Gastrocnemius medialis (tissue), 4 donors: Measurements from ENCODE around the gene SMOC2. TPM values are rescaled to one million over a fixed set of nuclear protein-coding genes. Genes with fewer than 3 reads are reported as not detected.

Experiments
- ATAC-seq, 2 donors: fragments of 150-250 bp; one replicate each; pipeline ENCODE4 v1.9.1; 2016
- DNase-seq, 2 donors: peaks; one replicate each; pipeline ENCODE4 v3.0.0-alpha.2; 2019
- H3K27ac ChIP-seq, 4 donors: fragments of 200-600 bp; sonication (generic); 1 replicate in 1 of 4; 2 replicates in 3 of 4; pipeline ENCODE4 v1.5.1; 2016 to 2018; ENCODE audit warnings: mild to moderate bottlenecking in 2 of 4, moderate library complexity in 1 of 4
- H3K27me3 ChIP-seq, 3 donors: fragments of 200-600 bp; sonication (generic) in 2 of 3; 1 replicate in 1 of 3; 2 replicates in 2 of 3; pipeline versions ENCODE4 v1.5.1 to v1.6.0; 2016 to 2019; ENCODE audit warnings: mild to moderate bottlenecking in 1 of 3, moderate library complexity in 1 of 3
- H3K36me3 ChIP-seq, 2 donors: fragments of 200-600 bp; sonication (generic) in 1 of 2; one replicate each; pipeline ENCODE4 v1.5.1; 2017 to 2018
- H3K4me1 ChIP-seq, 2 donors: fragments of 200-600 bp; sonication (generic) in 1 of 2; one replicate each; pipeline ENCODE4 v1.5.1; 2016 to 2017; ENCODE audit warnings: mild to moderate bottlenecking in 2 of 2
- H3K4me3 ChIP-seq, 4 donors: fragments of 200-600 bp; sonication (generic) in 3 of 4; 1 replicate in 1 of 4; 2 replicates in 3 of 4; pipeline ENCODE4 v1.5.1; 2016 to 2019; ENCODE audit warnings: mild to moderate bottlenecking in 2 of 4
- H3K9me3 ChIP-seq, 3 donors: fragments of 200-600 bp; sonication (generic) in 2 of 3; 1 replicate in 1 of 3; 2 replicates in 2 of 3; pipeline ENCODE4 v1.5.1; 2016 to 2019
- CTCF ChIP-seq, 5 experiments: fragments of 450-650 bp in 3 of 5; fragments of 200-600 bp in 2 of 5; sonication (generic) in 2 of 5; IDR thresholded peaks in 4 of 5; conservative IDR thresholded peaks in 1 of 5; 1 replicate in 4 of 5; 2 replicates in 1 of 5; pipeline ENCODE4 v1.5.1; 2016 to 2019; ENCODE audit warnings: antibody characterized with exemption in 5 of 5, mild to moderate bottlenecking in 3 of 5, moderate library complexity in 3 of 5
- POLR2A ChIP-seq, 2 donors: fragments of 450-650 bp; IDR thresholded peaks; one replicate each; pipeline ENCODE4 v1.6.1; 2017; ENCODE audit warnings: antibody characterized with exemption in 2 of 2, mild to moderate bottlenecking in 2 of 2, moderate library complexity in 2 of 2
- in situ Hi-C, 4 donors: fragments of 200-750 bp; cut with MboI; loops; one replicate each; pipeline versions ENCODE4 v1.15.0 to v1.8.0; 2017; ENCODE audit warnings: low sequenced_read_pairs in 4 of 4
- intact Hi-C: fragments of 100-400 bp; cut with DNase I; formaldehyde crosslinking; loops from one replicate; pipeline ENCODE4 v1.15.1; 2023; ENCODE audit warnings: low total_unique reads
- total RNA-seq, 4 donors: library from RNA; depleted of rRNA; stranded (reverse); fragments of >200 nt; gene quantifications; one replicate each; pipeline versions ENCODE4 v1.1.0 to v1.2.3, GENCODE V29; 2016

Gene SMOC2
- total RNA-seq, 4 donors from 2014 or later: 7.2 to 34.4 (median 16.5) TPM

- Histone ChIP-seq H3K36me3 (no peaks in the 10 kb centered on the region), H3K4me3 (no peak overlapping the region), H3K9me3 (no peaks in the 10 kb centered on the region), H3K27ac (no peak overlapping the region), H3K4me1 (peaks cover 0 to 4% of the 10 kb centered on the region in 2 donors), H3K27me3 (peaks cover 0 to 8% (median 5%) of the 10 kb centered on the region in 3 donors)
- ATAC-seq (no peak), DNase-seq (no peak)
- in situ Hi-C loops: no loop called here
- intact Hi-C loops: loop anchor here (10.0 kb wide), 1 partner anchor 265 kb away; no protein-coding TSS in a partner anchor
- TF ChIP-seq POLR2A (IDR thresholded peaks at IDR 0.05) (no peak), CTCF (IDR thresholded peaks at IDR 0.05 in 4 of 5, conservative IDR thresholded peaks at IDR 0.05 in 1 of 5) (no peak)
Measured at GRCh38 chr6:168640181-168640580, 199.2 kb downstream of the SMOC2 start.

- in situ Hi-C loops: no loop called here
- TF ChIP-seq CTCF (IDR thresholded peaks at IDR 0.05 in 4 of 5, conservative IDR thresholded peaks at IDR 0.05 in 1 of 5): no peak
- Histone ChIP-seq H3K4me3 (no peak overlapping the region), H3K9me3 (no peaks in the 10 kb centered on the region), H3K27me3 (peaks cover 0 to 8% (median 5%) of the 10 kb centered on the region in 3 donors), H3K36me3 (no peaks in the 10 kb centered on the region), H3K4me1 (peaks cover 0 to 4% of the 10 kb centered on the region in 2 donors), H3K27ac (peak overlapping the region in 1 of 4 donors; percentile 10)
- intact Hi-C loops: loop anchor here (10.0 kb wide), 1 partner anchor 266 kb away; no protein-coding TSS in a partner anchor
- ATAC-seq (no peak), DNase-seq (peak in 1 of 2 donors; percentile 20)
Measured at GRCh38 chr6:168640768-168641167, 199.8 kb downstream of the SMOC2 start.

GRCh38 chr6:168641446-168641845 lies 200.5 kb downstream of the SMOC2 start:
- Histone ChIP-seq H3K27me3 (peaks cover 0 to 12% (median 5%) of the 10 kb centered on the region in 3 donors), H3K36me3 (no peaks in the 10 kb centered on the region), H3K27ac (no peak overlapping the region), H3K9me3 (no peaks in the 10 kb centered on the region), H3K4me1 (peaks cover 0 to 4% of the 10 kb centered on the region in 2 donors), H3K4me3 (no peak overlapping the region)
- intact Hi-C loops (loop anchor here (10.0 kb wide), 1 partner anchor 267 kb away; no protein-coding TSS in a partner anchor), in situ Hi-C loops (no loop called here)
- no peak for ATAC-seq
- no peak for DNase-seq
- TF ChIP-seq CTCF (IDR thresholded peaks at IDR 0.05 in 4 of 5, conservative IDR thresholded peaks at IDR 0.05 in 1 of 5) (no peak), POLR2A (IDR thresholded peaks at IDR 0.05) (no peak)

GRCh38 chr6:168643401-168643800 lies 202.4 kb downstream of the SMOC2 start:
- intact Hi-C loops: loop anchor here (10.0 kb wide), 1 partner anchor 269 kb away; no protein-coding TSS in a partner anchor
- Histone ChIP-seq H3K4me1 (peaks cover 0 to 4% of the 10 kb centered on the region in 2 donors), H3K36me3 (no peaks in the 10 kb centered on the region), H3K4me3 (no peak overlapping the region), H3K27me3 (peaks cover 7 to 16% (median 8%) of the 10 kb centered on the region in 3 donors), H3K27ac (no peak overlapping the region), H3K9me3 (no peaks in the 10 kb centered on the region)
- no peak for TF ChIP-seq CTCF (IDR thresholded peaks at IDR 0.05 in 4 of 5, conservative IDR thresholded peaks at IDR 0.05 in 1 of 5)
- in situ Hi-C loops: no loop called here
- no peak for ATAC-seq
- DNase-seq: no peak

- intact Hi-C loops: loop anchor here (10.0 kb wide), 1 partner anchor 271 kb away; no protein-coding TSS in a partner anchor
- DNase-seq: no peak
- in situ Hi-C loops: no loop called here
- TF ChIP-seq POLR2A (IDR thresholded peaks at IDR 0.05) (no peak), CTCF (IDR thresholded peaks at IDR 0.05 in 4 of 5, conservative IDR thresholded peaks at IDR 0.05 in 1 of 5) (no peak)
- Histone ChIP-seq H3K27ac (no peak overlapping the region), H3K27me3 (peaks cover 11 to 15% (median 15%) of the 10 kb centered on the region in 3 donors), H3K9me3 (no peaks in the 10 kb centered on the region), H3K36me3 (no peaks in the 10 kb centered on the region), H3K4me3 (no peak overlapping the region), H3K4me1 (peaks cover 0 to 4% of the 10 kb centered on the region in 2 donors)
- no peak for ATAC-seq
Measured at GRCh38 chr6:168645326-168645725, 204.3 kb downstream of the SMOC2 start.
